ENCODE results near the gene ADAMTS4.
"Not testable (repeated sequence)": the region's sequence is repeated elsewhere in the genome, so short reads cannot be mapped to it uniquely, and the experiment has no call there.

The ADAMTS4 gene

GRCh38 chr1:161225178-161225533 lies 26.3 kb upstream of the ADAMTS4 start:
- H3K4me3 ChIP-seq (ENCODE audit: low read length) = no peak overlapping the region
- TF ChIP-seq ZNF274 (IDR thresholded peaks at IDR 0.05; ENCODE audit: low read depth, low read length) = no peak

GRCh38 chr1:161224695-161225087 lies 25.8 kb upstream of the ADAMTS4 start:
- H3K4me3 ChIP-seq (ENCODE audit: low read length) = not testable (repeated sequence)

GRCh38 chr1:161223805-161224694 lies 25.2 kb upstream of the ADAMTS4 start:
- no peak for TF ChIP-seq ZNF274 (IDR thresholded peaks at IDR 0.05; ENCODE audit: low read depth, low read length)
- no peak overlapping the region for H3K4me3 ChIP-seq (ENCODE audit: low read length)

GRCh38 chr1:161222175-161223019 lies 23.5 kb upstream of the ADAMTS4 start:
- no peak for TF ChIP-seq ZNF274 (IDR thresholded peaks at IDR 0.05; ENCODE audit: low read depth, low read length)
- no peak overlapping the region for H3K4me3 ChIP-seq (ENCODE audit: low read length)

- no peak for TF ChIP-seq ZNF274 (IDR thresholded peaks at IDR 0.05; ENCODE audit: low read depth, low read length)
- no peak overlapping the region for H3K4me3 ChIP-seq (ENCODE audit: low read length)
Measured at GRCh38 chr1:161220002-161220401, 21.1 kb upstream of the ADAMTS4 start.

- H3K4me3 ChIP-seq (ENCODE audit: low read length) = no peak overlapping the region
- TF ChIP-seq ZNF274 (IDR thresholded peaks at IDR 0.05; ENCODE audit: low read depth, low read length) = no peak
Measured at GRCh38 chr1:161219078-161219892, 20.4 kb upstream of the ADAMTS4 start.

GRCh38 chr1:161218301-161219077 lies 19.6 kb upstream of the ADAMTS4 start:
- H3K4me3 ChIP-seq (ENCODE audit: low read length) = no peak overlapping the region
- TF ChIP-seq ZNF274 (IDR thresholded peaks at IDR 0.05; ENCODE audit: low read depth, low read length) = no peak

GRCh38 chr1:161217831-161218230 lies 19.0 kb upstream of the ADAMTS4 start:
- no peak for TF ChIP-seq ZNF274 (IDR thresholded peaks at IDR 0.05; ENCODE audit: low read depth, low read length)
- no peak overlapping the region for H3K4me3 ChIP-seq (ENCODE audit: low read length)

- peak overlapping the region; percentile 15; the same call in 1 of the 2 replicates for H3K4me3 ChIP-seq (ENCODE audit: low read length)
- no peak for TF ChIP-seq ZNF274 (IDR thresholded peaks at IDR 0.05; ENCODE audit: low read depth, low read length)
Measured at GRCh38 chr1:161216945-161217712, 18.3 kb upstream of the ADAMTS4 start.

GRCh38 chr1:161215076-161215475 lies 16.2 kb upstream of the ADAMTS4 start, which contains the start of gene FCER1G:
FCER1G (plus strand) TSS chr1:161215295; CDS start chr1:161215322, 27 bp downstream.
- no peak for TF ChIP-seq ZNF274 (IDR thresholded peaks at IDR 0.05; ENCODE audit: low read depth, low read length)
- no peak within 1 kb of the TSS; the same call in 1 of the 2 replicates for H3K4me3 ChIP-seq (ENCODE audit: low read length)

GRCh38 chr1:161214369-161214768 lies 15.5 kb upstream of the ADAMTS4 start:
- H3K4me3 ChIP-seq (ENCODE audit: low read length) = no peak overlapping the region

GRCh38 chr1:161209790-161210409 lies 11.0 kb upstream of the ADAMTS4 start:
- H3K4me3 ChIP-seq (ENCODE audit: low read length) = no peak overlapping the region
- no peak for TF ChIP-seq ZNF274 (IDR thresholded peaks at IDR 0.05; ENCODE audit: low read depth, low read length)

More at GRCh38 chr1:161214369-161214768, 15.5 kb upstream of the ADAMTS4 start:
- TF ChIP-seq ZNF274 (IDR thresholded peaks at IDR 0.05; ENCODE audit: low read depth, low read length) = no peak
